ENCODE data around the gene VPS33A.

VPS33A gene

DNA sequence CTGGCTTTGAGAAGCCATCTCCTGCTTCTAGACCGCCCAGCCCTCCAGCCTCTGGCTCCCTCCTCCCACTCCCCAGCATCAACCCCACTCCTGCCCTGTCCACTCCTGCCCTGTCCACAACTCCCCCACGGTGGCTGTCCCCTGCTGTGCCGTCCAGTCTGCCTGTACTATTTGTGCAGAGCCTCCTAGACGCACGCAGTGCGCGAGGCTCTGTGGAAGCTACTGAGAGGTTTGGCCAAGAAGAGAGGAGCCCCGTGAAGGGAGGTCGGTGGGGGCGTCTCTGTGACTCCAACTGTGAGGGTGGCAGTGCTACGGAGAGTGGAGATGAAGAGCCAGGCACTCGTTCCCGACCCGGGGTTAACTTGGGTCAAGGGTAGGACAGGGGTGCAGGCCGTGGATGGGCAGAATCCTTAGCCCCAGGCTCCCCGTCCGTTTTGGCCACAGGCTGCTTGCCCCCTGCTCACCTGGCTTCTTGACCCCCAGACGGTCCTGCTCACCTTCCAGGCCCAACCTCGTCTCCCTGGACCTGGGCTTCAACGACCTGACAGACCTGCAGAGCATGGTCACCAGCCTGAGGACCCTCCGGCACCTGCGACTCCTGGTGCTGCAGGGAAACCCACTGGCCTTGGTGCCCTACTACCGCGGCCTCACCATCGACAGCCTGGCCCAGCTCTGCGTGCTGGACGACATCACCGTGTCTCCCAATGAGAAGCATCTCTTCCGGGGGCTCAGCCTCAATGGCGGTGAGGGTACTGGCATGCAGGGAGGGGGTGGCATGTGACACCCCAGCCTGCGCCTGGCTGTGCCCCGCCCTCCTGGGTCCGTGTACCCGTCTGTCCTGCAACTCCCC, 76.4 kb downstream of the VPS33A start:
- DNase-seq (ENCODE audit: insufficient read length, low spot score) = no peak
- FAIRE-seq = no peak
- TF ChIP-seq, protein P1, sequence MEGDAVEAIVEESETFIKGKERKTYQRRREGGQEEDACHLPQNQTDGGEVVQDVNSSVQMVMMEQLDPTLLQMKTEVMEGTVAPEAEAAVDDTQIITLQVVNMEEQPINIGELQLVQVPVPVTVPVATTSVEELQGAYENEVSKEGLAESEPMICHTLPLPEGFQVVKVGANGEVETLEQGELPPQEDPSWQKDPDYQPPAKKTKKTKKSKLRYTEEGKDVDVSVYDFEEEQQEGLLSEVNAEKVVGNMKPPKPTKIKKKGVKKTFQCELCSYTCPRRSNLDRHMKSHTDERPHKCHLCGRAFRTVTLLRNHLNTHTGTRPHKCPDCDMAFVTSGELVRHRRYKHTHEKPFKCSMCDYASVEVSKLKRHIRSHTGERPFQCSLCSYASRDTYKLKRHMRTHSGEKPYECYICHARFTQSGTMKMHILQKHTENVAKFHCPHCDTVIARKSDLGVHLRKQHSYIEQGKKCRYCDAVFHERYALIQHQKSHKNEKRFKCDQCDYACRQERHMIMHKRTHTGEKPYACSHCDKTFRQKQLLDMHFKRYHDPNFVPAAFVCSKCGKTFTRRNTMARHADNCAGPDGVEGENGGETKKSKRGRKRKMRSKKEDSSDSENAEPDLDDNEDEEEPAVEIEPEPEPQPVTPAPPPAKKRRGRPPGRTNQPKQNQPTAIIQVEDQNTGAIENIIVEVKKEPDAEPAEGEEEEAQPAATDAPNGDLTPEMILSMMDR (IDR thresholded peaks at IDR 0.05; ENCODE audit: insufficient read depth, missing control alignments) = no peak

DNA sequence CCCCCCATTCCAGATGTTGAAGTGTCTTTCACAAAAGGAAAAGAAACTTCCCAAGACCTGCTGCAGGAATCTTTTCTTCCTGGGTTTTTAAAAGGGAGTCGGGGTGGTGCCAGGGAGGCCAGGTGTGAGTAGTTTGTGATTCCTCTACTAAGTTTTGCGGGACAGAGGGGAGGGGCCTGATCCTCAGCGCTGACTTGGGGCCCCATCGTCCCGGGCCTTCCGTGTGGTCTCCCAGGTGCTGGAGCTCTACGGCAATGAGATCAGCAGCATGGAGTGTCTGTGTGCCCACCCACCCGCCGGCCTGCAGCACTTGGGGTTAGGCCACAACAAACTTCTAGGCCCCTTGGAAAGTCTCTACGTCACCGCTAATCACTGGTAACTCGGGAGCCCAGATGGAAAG, 78.8 kb downstream of the VPS33A start:
- FAIRE-seq (no peak), DNase-seq (ENCODE audit: insufficient read length, low spot score) (no peak)
- TF ChIP-seq, protein P1 (IDR thresholded peaks at IDR 0.05; ENCODE audit: insufficient read depth, missing control alignments) = no peak

DNA sequence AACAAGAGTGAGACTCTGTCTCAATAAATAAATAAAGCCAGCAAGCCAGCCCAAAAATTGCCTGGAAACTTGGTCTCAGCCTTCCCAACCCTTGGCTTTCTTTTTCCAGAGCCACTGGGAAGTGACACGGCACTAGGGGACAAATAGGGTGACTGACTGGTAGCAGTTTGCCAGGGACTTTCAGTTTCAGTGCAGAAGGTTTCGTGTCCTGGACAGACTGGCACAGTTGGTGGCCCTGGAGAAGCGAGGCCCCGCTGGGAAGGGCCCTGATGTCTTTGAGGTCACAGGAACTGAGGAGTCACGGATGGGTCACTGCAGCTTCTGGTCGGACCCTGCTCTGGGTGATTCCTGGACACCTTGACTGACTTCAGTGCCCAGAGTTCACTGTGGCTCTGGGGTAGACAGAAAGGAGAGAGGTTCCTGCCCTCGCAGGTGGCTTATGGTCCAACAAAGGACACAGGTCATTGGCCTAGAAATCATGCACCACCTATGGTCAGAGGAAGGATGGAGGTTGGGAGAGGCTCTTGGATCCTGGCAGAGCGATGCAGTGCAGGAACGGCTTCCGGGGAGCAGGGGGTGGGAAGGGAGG, 80.7 kb downstream of the VPS33A start:
- TF ChIP-seq, protein P1 (IDR thresholded peaks at IDR 0.05; ENCODE audit: insufficient read depth, missing control alignments) = no peak
- FAIRE-seq (no peak), DNase-seq (ENCODE audit: insufficient read length, low spot score) (no peak)

DNA sequence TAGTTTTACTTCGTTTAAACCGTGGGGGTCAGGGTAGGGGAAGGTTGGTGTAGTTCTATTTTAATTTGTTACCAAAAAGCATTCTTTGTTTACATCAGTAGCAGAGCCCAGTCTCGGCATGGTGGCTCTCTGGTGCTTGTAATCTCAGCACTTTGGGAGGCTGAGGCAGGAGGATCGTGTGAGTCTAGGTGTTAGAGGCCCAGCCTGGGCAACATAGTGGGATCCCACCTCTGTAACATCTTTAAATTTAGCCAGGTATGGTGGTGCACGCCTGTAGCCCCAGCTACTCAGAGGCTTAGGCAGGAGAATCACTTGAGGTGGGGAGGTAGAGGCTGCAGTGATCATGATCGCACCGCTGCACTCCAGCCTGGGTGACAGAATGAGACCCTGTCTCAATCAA, 81.2 kb downstream of the VPS33A start:
- no peak for DNase-seq (ENCODE audit: insufficient read length, low spot score)
- FAIRE-seq = no peak
- TF ChIP-seq, protein P1 (IDR thresholded peaks at IDR 0.05; ENCODE audit: insufficient read depth, missing control alignments) = no peak

DNA sequence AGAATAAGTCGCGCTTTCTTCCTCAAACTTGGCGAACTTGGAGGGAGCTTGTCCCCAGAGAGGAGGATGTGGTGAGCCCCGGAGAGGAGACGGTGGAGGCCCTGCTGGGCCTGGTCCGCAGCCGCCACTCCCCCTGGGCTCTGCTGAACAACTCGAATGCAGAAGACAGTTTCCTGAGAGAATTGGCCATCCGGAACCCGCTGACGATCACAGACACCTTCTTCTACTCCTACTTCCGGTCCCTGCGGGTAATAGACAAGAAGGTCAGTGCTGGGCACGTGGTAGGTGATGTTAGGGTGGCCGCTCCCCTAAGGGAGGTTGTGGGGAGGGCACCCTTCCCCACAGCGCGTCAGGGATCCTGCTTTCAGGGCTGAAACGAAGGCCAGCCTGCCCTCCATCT, 81.8 kb downstream of the VPS33A start:
- no peak for FAIRE-seq
- no peak for DNase-seq (ENCODE audit: insufficient read length, low spot score)
- TF ChIP-seq, protein P1 (IDR thresholded peaks at IDR 0.05; ENCODE audit: insufficient read depth, missing control alignments) = no peak

DNA sequence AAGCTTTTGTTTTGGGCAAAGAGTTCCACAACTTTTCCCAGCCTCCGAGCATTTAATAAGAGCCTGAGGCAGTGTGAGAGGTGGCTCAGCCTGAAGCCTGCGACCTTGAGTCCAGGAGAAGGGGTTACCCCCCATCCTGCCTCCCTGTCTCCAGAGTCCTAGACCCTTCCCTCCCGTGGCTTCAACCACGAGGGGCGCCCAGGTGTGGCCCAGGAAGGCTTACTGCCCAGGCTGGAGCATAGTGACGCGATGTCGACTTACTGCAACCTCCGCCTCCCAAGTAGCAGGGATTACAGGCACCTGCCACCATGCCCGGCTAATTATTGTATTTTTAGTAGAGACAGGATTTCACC, 82.7 kb downstream of the VPS33A start:
- DNase-seq (ENCODE audit: insufficient read length, low spot score) (no peak), FAIRE-seq (no peak)
- TF ChIP-seq, protein P1 (IDR thresholded peaks at IDR 0.05; ENCODE audit: insufficient read depth, missing control alignments) = no peak
